Right lobe of liver (tissue), 4 donors: Measurements from ENCODE around the gene USP47.

ENCODE experiments used
- CTCF ChIP-seq, 4 donors: fragments of 200-600 bp in 3 of 4; fragments of 450-650 bp in 1 of 4; IDR thresholded peaks; one replicate each; pipeline versions ENCODE4 v1.5.1 to v1.8.0; 2016 to 2022; ENCODE audit warnings: antibody characterized with exemption in 4 of 4, mild to moderate bottlenecking in 2 of 4
- POLR2A ChIP-seq: fragments of 450-650 bp; IDR thresholded peaks from one replicate; pipeline ENCODE4 v1.6.1; 2017; ENCODE audit warnings: antibody characterized with exemption, mild to moderate bottlenecking
- donor health status: DM: no; HTN: no; CAD: no.
- donor health status: DM: no; HTN: no; CAD: no.
- donor health status: DM: no; HTN: yes; CAD: no.

GRCh38 chr11:11826260-11826659 is 15.5 kb upstream of the USP47 start:
- no peak for TF ChIP-seq CTCF (IDR thresholded peaks at IDR 0.05)
- TF ChIP-seq POLR2A, result no peak
